ENCODE measurements around the gene TKT.
"Not testable (repeated sequence)": the region's sequence is repeated elsewhere in the genome, so short reads cannot be mapped to it uniquely, and the experiment has no call there.

TKT gene, protein sequence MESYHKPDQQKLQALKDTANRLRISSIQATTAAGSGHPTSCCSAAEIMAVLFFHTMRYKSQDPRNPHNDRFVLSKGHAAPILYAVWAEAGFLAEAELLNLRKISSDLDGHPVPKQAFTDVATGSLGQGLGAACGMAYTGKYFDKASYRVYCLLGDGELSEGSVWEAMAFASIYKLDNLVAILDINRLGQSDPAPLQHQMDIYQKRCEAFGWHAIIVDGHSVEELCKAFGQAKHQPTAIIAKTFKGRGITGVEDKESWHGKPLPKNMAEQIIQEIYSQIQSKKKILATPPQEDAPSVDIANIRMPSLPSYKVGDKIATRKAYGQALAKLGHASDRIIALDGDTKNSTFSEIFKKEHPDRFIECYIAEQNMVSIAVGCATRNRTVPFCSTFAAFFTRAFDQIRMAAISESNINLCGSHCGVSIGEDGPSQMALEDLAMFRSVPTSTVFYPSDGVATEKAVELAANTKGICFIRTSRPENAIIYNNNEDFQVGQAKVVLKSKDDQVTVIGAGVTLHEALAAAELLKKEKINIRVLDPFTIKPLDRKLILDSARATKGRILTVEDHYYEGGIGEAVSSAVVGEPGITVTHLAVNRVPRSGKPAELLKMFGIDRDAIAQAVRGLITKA

DNA sequence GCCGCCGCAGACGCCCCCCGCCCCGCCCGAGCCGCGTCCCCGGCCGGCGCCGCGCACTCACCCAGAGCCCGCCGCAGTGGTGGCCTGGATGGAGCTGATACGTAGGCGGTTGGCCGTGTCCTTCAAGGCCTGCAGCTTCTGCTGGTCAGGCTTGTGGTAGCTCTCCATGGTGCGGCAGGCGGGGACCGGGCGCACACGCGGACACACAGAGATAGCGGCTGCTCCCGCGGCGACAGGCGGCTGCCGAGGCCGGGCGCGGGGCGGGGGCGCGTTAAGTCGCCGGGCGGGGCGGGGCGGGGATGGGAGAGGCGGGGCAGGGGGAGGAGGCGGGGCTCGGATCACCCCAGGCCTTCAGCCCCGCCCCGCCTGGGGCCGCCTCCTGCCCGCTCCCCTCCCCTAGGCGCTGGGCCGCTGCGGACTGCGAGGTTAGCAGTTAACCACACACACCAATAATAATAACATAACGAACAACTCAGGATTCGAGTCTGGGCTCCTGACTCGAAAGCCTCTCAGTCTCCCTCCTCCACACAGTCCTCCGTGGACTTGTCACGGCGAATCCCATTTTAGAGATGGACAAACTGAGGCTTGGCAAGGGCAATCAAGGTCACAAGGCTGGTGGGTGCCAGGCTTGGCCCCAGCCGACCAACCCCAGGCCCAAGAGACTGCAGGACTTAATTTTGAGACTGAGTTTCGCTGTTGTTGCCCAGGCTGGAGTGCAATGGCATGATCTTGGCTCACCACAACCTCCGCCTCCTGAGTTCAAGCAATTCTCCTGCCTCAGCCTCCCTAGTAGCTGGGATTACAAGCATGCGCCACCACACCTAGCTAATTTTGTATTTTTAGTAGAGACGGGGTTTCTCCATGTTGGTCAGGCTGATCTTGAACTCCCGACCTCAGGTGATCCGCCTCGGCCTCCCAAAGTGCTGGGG is at the start of gene TKT:
Gene TKT (minus strand): TSS at position 248 of the 929 bp plus-strand sequence. CDS start 80 bp downstream, at position 168.
- DNase-seq: peak; percentile 55

DNA sequence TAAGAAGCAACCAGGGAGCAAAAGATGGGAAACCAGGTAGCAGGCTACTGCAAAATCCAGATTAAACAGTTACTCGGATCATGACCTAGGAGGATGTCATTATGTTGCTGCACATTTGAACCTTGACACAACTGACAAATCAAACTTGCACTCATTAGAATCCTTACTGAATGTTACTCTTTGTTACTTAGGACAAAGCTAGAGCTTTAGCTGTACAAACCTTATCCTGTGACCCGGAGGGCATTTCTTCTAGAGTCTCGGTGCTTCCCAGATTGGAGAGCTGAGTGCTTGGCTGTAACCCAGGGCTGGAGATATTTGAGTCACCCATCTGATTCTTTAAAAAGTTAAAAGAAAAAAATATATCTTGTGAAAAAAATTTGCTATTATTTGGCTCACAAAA is 48.1 kb upstream of the TKT start:
- DNase-seq: no peak

DNA sequence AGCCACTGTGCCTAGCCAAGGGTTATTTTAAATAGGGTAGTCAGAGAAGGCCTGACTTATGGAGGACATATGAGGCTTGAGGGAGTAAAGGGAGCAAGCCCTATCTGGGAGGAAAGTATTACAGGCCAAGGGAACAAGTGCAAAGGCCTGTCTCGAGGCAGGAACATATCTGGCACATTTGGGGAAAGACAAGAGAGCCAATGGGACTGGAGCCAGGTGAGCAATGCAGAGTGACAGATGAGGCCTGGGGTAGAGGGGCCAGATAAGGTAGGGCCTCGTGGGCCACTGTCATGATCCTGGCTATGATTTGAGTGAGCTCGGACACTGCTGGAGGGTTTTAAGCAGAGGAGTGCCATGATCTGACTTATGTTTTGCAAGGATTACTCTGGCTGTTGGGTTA is 47.7 kb upstream of the TKT start:
- DNase-seq: no peak

DNA sequence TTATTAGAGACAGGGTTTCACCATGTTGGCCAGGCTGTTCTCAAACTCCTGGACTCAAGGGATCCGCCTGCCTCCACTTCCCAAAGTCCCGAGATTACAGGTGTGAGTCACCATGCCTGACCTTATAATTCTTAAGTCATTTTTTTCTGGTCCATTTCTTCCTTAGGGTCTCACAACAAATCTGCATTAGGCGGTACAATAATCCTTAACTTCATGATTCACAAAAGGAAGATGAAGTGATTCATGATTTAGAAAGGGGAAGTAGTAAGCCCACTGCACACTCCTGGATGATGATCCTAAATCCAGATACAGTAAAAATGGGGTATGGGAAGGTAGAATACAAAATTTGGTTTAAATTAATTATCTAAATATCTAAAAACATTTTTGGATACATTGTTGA is 45.0 kb upstream of the TKT start:
- no peak for DNase-seq

DNA sequence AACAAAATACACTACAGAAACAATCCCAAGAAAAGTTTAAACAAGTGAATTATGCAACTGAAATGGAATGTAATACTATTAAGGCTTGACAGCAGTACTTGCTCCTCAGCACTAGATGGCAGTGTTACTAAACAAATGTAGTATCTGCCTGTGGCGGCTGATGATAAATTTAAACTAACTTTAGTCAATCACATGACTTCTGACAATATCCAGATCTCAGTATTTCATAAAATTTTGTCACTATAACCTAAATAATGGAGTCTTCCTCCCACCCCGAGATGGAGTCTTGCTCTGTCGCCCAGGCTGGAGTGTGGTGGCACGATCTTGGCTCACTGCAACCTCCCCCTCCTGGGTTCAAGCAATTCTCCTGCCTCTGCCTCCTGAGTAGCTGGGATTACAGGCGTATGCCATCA is 43.8 kb upstream of the TKT start:
- peak; percentile 71 for DNase-seq

DNA sequence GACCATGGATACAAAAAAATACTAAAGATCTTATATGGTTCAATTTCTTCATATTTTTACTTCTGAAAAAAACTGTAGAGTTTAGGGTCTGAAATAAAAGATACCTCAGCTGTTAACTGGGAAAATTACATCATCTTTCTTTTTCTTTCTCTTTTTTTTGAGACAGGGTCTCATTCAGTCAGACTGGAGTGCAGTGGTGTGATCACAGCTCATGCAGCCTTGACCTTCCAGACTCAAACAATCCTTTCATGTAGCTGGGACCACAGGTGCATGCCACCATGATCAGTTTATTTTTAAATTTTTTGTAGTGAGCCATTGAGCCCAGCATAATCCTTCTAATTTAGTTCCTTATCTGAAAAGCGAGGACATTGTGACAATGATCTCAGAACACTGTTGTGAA is 39.6 kb upstream of the TKT start:
- no peak for DNase-seq

DNA sequence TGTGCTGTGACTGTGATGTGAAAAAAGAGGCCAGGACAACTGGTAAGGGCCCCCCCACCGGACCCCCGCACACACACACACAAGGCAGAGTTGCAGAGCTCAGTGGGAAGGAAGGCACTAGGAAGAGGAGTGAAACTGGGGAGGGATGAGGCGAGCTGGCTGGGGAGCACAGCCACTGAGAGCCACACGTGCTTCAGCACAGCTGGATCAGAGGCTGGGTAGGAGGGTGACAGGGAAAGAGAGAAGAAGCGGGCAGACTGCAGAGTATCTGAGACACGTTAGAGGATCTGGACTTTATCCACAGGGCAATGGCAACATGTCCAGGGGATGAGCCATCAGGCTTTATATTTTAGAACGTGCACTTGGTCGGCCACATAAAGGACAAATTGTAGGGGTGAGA is 38.0 kb upstream of the TKT start:
- DNase-seq: no peak

DNA sequence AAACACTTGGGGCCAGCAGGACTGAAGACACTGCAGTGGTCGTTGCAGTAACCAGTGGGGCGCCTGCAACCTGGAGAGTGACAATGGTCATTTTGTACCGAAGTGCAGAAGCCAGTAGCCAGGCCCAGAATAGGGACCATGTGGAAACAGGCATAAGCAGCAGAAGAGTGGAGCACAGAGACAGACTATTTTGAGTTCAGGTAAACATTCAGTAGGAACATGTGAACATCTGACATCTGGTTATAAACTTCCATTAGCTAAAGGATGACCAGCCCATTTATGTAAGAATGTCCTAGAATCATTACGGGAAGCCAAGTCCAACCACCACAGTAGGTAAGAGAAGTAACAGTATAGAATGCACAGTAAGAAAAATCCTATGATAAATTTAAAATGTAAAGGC is 32.4 kb upstream of the TKT start:
- DNase-seq: no peak

DNA sequence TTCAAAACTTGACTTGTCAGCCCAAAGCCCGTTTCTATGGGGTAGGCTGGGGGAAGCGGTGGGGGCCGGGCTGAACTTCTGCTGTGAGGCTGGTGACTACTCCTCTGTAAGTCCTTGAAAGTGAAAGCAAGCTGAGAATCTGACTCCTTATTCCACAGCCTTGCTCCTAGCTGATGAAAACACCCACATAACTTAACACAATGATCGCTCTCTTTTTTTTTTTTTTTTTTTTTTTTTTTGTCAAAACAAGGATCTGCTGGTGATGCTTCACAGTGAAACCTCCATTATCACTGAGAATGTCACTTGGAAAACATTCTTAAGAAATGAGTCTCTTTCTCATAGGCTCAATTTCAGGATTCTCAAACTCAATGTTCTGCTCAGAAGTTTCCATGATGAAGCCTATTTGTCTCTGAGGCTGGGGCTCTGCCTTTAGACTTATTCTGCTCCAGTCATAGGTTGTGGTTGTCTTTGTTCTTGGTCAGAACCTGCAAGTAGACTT is 31.4 kb upstream of the TKT start:
- no peak for DNase-seq

DNA sequence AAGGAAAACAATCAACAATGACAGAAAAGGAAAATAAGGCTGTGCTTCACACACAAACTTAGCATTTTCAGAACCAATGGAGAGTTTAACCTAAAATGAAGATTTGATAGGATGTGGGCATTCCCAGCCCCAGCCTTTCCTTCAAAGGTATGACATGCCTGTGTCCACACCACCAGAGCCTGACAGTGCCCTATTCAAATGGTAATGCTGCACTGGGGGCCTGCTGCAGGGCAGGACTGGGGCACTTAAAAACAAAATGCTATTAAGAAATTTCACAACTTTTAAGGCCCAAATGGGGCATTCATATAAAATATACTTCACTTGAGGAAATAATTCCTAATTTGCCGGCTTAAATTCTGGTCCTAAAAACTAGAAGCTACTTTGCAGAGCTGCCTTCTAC is 30.9 kb upstream of the TKT start:
- DNase-seq: no peak

DNA sequence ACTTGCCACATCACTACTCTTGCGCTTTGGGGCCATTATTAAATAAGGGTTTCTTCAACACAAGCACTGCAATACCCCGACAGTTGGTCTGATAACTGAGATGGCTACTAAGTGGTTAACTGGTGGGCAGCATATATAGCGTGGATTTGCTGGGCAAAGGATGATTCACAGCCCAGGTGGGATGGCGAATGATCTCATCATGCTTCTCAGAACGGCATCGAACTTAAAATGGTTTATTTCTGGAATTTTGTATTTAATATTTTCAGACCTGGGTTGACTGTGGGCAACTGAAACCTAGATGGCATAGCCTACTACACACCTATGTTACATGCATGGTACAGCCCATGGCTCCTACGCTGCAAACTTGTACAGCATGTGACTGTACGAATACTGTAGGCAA is 26.8 kb upstream of the TKT start:
- DNase-seq: no peak

DNA sequence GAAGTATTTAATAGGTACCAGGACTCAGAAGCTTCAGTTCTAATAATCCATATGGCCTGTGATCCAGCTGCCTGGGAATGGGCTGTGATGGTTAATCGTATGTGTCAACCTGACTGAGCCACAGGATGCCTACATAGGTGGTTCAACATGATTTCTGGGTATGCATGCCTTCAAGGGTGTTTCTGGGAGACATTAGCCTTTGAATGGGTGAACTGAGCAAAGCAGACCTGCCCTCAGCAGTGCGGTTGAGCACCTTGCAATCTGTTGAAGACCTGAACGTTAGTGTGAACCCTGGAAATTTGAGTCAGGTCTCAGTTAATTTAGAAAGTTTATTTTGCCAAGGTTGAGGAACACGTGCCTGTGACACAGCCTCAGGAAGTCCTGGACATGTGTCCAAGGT is 22.8 kb upstream of the TKT start:
- DNase-seq: no peak

DNA sequence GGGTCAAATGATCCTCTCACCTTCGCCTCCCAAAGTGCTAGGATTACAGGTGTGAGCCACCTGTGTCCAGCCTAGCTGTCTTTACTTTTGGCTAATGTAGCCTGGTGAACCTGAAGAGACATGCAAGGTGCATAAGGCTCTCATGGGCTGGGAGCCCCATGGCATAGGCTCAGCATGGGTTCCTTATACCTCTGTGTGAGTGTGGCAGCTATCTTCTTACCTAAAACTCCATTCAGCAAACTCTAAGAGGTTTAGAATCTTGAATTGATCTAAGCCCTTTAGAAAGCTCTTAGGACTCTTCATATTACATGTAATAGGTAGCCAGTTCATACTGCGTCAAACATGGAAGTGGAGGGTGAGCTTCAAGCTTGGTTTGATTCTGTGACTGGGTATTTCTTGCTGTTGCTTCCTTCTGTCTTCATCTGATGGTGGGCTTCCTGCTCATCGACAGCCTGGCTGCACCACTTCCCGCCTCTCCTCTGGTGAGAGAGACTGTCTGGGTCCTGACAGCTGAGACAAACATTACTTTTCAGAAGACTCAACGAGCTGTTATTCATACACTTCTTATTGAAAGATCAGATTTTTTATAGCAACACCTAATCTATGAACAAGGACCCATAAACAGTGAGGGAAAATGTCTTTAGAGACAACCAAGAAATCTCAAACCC is 19.2 kb upstream of the TKT start:
- DNase-seq: no peak

DNA sequence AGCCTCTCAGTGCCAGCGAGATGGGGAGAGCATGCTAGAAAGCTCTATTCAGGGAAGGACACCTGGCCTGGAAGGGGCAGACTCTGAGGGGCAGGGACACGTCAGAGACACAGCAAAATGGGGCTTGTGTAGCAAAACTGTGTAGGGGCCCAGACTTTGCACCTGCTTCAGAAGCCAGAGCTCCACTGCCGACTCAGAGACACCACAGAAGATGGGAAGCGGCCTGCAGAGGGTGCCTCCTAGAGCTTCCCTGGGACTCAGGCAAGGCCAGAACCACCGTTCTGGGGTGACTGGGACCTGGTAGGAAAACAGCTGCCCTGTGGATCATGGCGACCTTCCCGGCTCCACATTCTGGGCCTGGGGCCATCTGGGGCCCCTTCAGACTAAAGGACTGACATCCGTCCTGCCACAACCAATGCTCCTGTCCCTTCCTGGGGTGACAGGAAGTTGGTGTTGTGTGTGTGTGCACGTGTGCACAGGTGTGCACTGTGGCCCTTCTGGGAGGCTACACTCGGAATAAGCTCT is 17.4 kb upstream of the TKT start:
- DNase-seq: no peak

DNA sequence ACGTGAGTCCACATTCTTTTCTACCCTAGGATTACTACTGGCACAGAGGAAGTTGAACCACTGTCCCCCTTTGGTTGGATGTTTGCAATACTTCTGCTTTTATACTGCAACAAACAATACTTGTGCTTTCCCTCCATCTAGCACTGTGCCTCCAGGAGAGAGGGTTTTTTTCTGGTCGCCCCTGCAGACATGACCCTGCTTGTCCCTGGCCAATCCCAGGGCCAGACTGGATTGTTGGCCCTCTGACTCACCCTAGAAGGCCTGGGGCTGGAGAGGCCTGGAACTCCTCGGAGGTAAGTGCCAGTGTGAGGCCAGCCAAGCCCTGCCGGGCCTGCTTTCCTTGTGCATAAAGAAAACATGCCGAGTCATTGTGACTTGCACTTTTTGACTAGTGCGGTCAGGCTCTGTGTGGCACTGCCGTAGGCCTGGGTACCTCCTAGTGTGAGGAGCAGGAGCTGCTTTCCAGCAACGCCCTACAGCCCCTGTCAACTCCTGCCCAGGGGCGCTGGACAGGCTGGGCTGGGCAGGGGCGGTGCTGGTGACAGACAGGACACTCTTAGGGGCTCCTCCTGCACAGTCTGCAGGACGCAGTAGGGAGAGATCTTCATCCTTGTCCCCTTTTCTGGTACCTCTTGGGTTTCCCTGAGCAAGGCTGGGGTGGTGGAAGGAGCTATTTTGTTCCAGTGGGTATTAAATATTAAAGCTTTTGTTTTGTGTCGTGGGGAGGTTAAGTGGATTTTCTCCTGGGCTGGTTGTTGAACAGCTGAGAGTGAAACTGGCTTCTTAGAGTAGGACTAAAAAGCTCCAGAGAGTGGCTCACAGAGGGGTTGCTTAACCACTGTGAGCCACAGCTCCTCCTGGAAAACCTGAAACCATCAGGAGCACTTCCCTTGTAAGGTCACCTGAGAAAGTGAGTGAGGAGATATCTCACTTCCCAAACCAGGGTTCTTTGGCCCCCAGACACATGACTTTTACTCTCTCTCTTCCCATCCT is 14.4 kb upstream of the TKT start:
- peak; percentile 68 for DNase-seq

DNA sequence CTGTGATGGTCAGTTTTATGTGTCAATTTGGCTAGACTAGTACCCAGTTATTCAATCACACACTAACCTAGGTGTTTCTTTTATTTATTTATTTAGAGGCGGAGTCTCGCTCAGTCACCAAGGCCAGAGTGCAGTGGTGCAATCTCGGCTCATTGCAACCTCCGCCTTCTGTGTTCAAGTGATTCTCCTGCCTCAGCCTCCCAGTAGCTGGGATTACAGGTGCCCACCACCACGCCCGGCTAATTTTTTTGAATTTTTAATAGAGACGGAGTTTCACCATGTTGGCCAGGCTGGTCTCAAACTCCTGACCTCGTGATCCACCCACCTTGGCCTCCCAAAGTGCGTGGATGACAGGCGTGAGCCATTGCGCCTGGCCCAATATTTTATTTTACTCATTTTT is 13.4 kb upstream of the TKT start:
- not testable (repeated sequence) for DNase-seq

DNA sequence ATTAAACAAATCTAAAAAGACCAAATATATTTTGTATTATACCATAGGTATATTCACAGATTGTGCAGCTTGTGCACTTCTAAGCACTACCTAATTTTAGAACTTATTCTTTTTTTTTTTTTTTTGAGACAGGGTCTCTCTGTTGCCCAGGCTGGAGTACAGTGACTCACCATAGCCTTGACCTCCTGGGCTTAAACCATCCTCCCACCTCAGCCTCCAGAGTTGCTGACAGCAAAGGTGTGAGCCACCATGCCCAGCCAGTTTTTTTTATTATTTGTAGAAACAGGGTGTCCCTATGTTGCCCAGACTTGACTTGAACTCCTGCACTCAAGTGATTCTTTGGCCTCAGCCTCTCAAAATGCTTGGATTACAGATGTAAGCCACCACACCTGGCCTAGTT is 11.9 kb upstream of the TKT start:
- no peak for DNase-seq

DNA sequence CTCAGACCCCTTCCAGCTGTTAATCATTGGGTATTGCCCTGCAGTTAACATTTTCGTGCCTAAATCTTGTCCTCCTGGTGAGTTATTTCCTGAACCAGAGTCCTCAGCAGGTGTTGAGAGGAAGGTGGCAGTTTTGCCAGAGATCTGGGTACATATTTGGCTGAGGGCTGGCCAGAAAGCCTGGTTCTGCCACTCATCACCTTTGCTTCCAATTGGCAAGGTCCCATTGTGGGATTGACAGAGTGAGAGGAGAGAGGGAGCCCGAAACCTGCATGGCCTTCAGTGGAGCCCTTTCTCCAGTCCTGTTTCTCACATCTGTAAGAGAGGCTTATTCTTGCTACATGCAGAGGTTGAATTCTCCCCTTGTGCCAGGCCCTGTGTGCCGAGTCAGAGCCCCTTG is 8.9 kb upstream of the TKT start:
- no peak for DNase-seq

DNA sequence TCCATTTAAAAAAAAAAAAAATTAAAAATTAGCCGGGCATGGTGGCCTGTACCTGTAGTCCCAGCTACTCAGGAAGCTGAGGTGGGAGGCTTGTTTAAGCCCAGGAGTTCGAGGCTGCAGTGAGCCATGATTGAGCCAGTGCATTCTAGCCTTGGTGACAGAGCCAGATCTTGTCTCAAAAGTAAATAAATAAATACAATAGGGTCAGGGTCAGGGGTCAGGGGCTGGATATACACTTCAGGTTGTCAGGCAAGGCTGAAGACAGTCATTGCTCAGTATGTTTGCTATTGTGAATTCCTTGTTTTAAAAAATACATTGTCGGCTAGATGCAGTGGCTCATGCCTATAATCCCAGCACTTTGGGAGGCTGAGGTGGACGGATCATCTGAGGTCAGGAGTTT is 8.1 kb upstream of the TKT start:
- DNase-seq: no peak

DNA sequence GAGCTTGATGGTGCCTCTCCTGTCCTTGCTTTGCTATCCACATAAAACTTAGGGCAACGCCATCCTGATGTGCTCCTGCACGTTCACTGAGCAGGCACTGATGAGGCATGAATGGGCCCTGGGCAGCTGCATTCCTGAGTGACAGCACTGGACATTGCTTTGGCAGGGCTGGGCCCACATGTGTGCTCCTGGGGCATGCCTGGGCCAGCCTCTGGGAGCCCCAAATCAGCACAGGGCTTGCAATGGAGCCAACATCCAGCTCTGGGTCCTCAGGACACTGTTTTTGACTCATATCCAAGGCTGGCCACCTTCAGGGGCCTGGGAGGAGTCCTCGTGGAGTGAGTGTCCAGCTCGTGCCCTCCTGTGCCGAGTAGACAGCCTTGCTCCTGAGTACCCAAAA is 5.9 kb upstream of the TKT start:
- DNase-seq: no peak

DNA sequence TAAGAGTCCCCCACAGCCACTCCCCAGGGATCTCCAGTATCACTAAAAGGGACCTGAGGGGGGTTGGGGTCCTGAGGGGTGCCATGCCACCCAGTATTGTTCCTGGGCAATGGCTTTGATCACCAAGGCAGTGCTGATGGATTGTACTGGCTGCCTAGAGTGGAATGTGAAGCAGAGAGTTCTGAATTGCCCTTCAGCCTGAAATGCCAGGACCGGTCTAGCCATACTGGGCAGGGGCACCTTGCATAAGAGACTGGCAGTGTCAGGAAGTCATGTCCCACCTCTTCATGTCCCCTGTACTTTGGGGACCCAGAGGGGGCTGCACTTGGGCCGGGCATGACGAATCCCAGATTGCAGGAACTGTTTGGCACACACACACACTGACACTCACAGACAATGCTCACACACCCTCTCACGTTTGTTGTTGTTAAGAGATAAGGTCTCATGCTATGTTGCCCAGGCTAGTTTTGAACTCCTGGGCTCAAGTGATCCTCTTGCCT is 4.5 kb upstream of the TKT start:
- no peak for DNase-seq
